OCI-LY3 (cell line): ENCODE data around the gene MRRF.

ENCODE experiments used
- H2AFZ ChIP-seq: fragments of 200-600, 300-600 bp; shearing (Covaris generic); 2 replicates; pipeline ENCODE4 v1.6.0; 2014; ENCODE audit warnings: antibody characterized with exemption, low read depth, low read length
- H3K27ac ChIP-seq: fragments of 200-600, 300-600 bp; sonication (generic); 2 replicates; pipeline ENCODE4 v1.5.1; 2014; ENCODE audit warnings: mild to moderate bottlenecking, low read length, moderate library complexity, mixed read lengths
- H3K27me3 ChIP-seq: fragments of 200-600, 300-600 bp; sonication (generic); 2 replicates; pipeline ENCODE4 v1.6.1; 2014; ENCODE audit warnings: low read depth, low read length, mixed read lengths
- H3K36me3 ChIP-seq: fragments of 200-600, 300-600 bp; sonication (generic); replicated peaks from 2 replicates; pipeline ENCODE3; 2014; ENCODE audit warnings: low read depth, low read length, mixed read lengths
- H3K4me1 ChIP-seq: fragments of 300-600, 200-600 bp; sonication (generic); 2 replicates; pipeline ENCODE4 v1.6.1; 2014; ENCODE audit warnings: low read length, mixed read lengths
- H3K4me2 ChIP-seq: fragments of 200-600, 300-600 bp; sonication (generic); 2 replicates; pipeline ENCODE4 v1.6.1; 2014; ENCODE audit warnings: low read length, mixed read lengths
- H3K4me3 ChIP-seq: fragments of 300-600, 200-600 bp; sonication (generic); 2 replicates; pipeline ENCODE4 v1.5.1; 2014; ENCODE audit warnings: antibody characterized with exemption, mild to moderate bottlenecking, low read length, moderate library complexity
- H3K79me2 ChIP-seq: fragments of 300-600, 200-600 bp; shearing (Covaris generic); 2 replicates; pipeline ENCODE4 v1.6.1; 2014; ENCODE audit warnings: mild to moderate bottlenecking, low read length, mixed read lengths
- H3K9ac ChIP-seq: fragments of 300-600, 200-600 bp; shearing (Covaris generic); 2 replicates; pipeline ENCODE4 v1.6.0; 2014; ENCODE audit warnings: mild to moderate bottlenecking, low read length, moderate library complexity
- H3K9me3 ChIP-seq: fragments of 200-600, 300-600 bp; shearing (Covaris generic); 2 replicates; pipeline ENCODE4 v1.6.1; 2014; ENCODE audit warnings: low read length, mixed read lengths; ENCODE audit not compliant: insufficient read depth
- H4K20me1 ChIP-seq: fragments of 200-600, 300-600 bp; sonication (generic); 2 replicates; pipeline ENCODE4 v1.6.1; 2016; ENCODE audit warnings: low read length, mixed read lengths; ENCODE audit not compliant: insufficient read depth
- EZH2phosphoT487 ChIP-seq: fragments of 200-600 bp; shearing (Covaris generic); IDR thresholded peaks from 2 replicates; pipeline ENCODE4 v1.6.1; 2018; ENCODE audit warnings: antibody characterized with exemption, mixed run types, low read depth
- TF ChIP-seq, protein P1 (sequence below): fragments of 200-600, 300-600 bp; sonication (generic); IDR thresholded peaks from 2 replicates; pipeline ENCODE4 v1.5.1; 2014; ENCODE audit warnings: antibody characterized with exemption, low read length, low read depth

MRRF gene

DNA sequence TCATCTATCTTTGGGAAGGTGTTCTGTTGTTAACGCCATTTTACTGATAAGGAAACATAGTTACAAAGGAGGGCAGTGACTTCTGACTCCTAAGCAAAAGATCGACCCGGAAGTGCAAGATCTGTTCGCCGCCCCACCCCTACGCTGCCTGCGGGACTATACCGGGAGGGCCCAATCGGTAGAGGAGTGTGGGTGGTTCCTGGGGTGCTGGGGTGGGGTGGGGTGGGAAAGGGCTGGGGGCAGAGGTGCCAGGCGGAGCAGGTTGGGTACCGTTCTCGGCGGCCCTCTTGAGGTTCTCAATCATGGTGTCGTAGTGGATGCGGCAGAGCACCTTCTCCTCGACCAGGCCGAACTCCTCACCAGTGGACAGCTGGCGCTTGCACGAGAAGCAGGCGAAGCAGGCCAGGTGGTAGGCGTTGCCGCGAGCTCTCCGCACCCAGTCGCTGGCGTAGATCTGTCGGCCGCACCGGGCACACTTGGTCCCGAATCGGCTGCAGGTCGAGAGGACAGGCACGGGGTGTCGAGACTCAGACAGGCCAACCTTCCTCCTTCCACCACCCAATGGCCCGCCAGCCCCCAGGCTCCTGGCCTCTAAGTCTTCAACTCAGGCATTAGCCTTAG is 47.8 kb upstream of the MRRF start:
- H3K4me1 ChIP-seq, result no peaks in the 10 kb centered on the region
- no peaks in the 10 kb centered on the region for H3K79me2 ChIP-seq
- no peaks in the 10 kb centered on the region for H4K20me1 ChIP-seq
- H3K27me3 ChIP-seq, result peaks cover 5% of the 10 kb centered on the region
- H3K27ac ChIP-seq, result no peak overlapping the region
- H3K9ac ChIP-seq, result no peak overlapping the region
- no peak overlapping the region for H2AFZ ChIP-seq
- no peak overlapping the region for H3K4me2 ChIP-seq
- H3K36me3 ChIP-seq, result no peaks in the 10 kb centered on the region
- no peaks in the 10 kb centered on the region for H3K9me3 ChIP-seq
- H3K4me3 ChIP-seq, result no peak overlapping the region
- TF ChIP-seq, protein P1, sequence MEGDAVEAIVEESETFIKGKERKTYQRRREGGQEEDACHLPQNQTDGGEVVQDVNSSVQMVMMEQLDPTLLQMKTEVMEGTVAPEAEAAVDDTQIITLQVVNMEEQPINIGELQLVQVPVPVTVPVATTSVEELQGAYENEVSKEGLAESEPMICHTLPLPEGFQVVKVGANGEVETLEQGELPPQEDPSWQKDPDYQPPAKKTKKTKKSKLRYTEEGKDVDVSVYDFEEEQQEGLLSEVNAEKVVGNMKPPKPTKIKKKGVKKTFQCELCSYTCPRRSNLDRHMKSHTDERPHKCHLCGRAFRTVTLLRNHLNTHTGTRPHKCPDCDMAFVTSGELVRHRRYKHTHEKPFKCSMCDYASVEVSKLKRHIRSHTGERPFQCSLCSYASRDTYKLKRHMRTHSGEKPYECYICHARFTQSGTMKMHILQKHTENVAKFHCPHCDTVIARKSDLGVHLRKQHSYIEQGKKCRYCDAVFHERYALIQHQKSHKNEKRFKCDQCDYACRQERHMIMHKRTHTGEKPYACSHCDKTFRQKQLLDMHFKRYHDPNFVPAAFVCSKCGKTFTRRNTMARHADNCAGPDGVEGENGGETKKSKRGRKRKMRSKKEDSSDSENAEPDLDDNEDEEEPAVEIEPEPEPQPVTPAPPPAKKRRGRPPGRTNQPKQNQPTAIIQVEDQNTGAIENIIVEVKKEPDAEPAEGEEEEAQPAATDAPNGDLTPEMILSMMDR, result no peak
- TF ChIP-seq EZH2phosphoT487, result no peak

DNA sequence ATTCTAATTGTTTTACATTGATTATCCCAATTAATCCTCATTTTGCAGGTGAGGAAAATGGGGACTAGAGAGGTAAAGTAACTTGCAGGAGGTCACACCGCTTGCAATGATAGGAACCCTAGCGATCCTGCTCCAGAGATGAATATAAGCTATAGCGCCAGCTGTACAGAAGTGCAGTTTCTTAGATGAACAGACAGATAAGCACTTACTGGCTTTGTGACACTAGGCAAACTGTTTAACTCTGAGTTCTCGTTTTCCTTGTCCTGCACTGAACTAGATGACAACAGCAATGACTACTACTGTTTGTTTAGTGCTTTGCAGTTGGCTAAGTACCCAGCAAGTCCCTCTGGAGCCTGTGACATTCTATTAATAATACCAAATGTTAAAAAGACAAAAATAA is 47.0 kb upstream of the MRRF start:
- no peaks in the 10 kb centered on the region for H3K4me1 ChIP-seq
- TF ChIP-seq, protein P1, result no peak
- TF ChIP-seq EZH2phosphoT487, result no peak
- no peak overlapping the region for H2AFZ ChIP-seq
- no peaks in the 10 kb centered on the region for H3K27me3 ChIP-seq
- no peaks in the 10 kb centered on the region for H3K79me2 ChIP-seq
- H3K4me2 ChIP-seq, result no peak overlapping the region
- H3K27ac ChIP-seq, result no peak overlapping the region
- no peak overlapping the region for H3K4me3 ChIP-seq
- H3K36me3 ChIP-seq, result no peaks in the 10 kb centered on the region
- H3K9me3 ChIP-seq, result no peaks in the 10 kb centered on the region
- H4K20me1 ChIP-seq, result no peaks in the 10 kb centered on the region
- H3K9ac ChIP-seq, result no peak overlapping the region

DNA sequence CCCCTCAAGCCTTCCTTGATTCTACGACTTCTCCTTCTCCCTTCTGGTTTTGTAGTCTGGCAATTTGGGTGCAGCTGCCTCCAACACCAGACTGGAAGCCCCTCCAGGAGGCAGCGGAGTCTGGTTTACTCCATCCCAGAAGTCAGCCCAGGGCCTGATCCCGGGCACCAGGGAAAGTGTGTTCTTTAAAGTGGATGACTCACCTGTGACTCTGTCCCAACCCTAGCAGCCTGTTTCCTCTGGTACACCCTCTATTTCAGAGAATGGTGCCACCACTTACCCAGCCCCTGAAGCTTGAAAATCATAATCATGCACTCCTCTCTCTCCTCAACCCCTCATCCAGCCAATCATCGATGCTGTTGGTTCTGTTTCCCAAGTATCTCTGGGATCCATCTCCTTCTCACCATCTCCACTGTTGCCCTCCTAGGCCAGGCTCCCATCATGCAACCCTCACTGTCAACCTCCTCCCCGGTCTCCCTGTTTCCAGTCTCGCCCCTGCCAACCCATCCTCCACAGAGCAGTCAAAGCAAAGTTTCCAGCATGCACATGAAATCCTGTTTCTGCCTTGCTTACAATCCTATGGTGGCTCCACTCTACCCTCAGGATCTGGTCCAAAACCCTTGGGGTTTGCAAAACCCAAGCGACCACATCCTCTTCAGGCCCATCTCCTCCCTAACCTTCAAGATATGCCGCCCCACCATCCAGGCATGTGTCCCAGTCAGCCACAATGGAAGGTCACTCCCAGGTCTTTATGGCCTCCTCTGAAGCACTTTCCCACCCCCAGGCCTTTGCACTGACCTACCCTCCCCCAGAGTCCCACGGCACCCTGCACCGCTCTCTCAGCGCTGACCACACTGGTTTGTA is 46.4 kb upstream of the MRRF start:
- no peaks in the 10 kb centered on the region for H3K9me3 ChIP-seq
- no peak overlapping the region for H3K4me2 ChIP-seq
- H3K36me3 ChIP-seq, result no peaks in the 10 kb centered on the region
- H3K27me3 ChIP-seq, result no peaks in the 10 kb centered on the region
- H3K9ac ChIP-seq, result no peak overlapping the region
- TF ChIP-seq, protein P1, result no peak
- TF ChIP-seq EZH2phosphoT487, result no peak
- no peak overlapping the region for H3K27ac ChIP-seq
- no peak overlapping the region for H2AFZ ChIP-seq
- H3K4me1 ChIP-seq, result no peaks in the 10 kb centered on the region
- H3K4me3 ChIP-seq, result no peak overlapping the region
- no peaks in the 10 kb centered on the region for H4K20me1 ChIP-seq
- H3K79me2 ChIP-seq, result no peaks in the 10 kb centered on the region
